ENCODE data around the gene NHLH1. TPM values are rescaled to one million over a fixed set of nuclear protein-coding genes. Genes with fewer than 3 reads are reported as not detected.

NHLH1 gene
- total RNA-seq, 4 donors from 2014 or later: 0.46 TPM; not detected in 3

GRCh38 chr1:160328184-160328583 is 38.7 kb upstream of the NHLH1 start:
- intact Hi-C loops (cut with DNase I; ENCODE audit: low total_unique reads): no loop called here
- H3K36me3 ChIP-seq: peaks cover 8 to 96% of the 10 kb centered on the region in 2 donors
- ATAC-seq (no peak), DNase-seq (no peak)
- no peak for TF ChIP-seq POLR2A (IDR thresholded peaks at IDR 0.05)
- no peak for TF ChIP-seq CTCF (IDR thresholded peaks at IDR 0.05 in 4 of 5, conservative IDR thresholded peaks at IDR 0.05 in 1 of 5)
- no peaks in the 10 kb centered on the region for H3K27me3 ChIP-seq
- H3K9me3 ChIP-seq: no peaks in the 10 kb centered on the region
- in situ Hi-C loops (cut with MboI; ENCODE audit: low sequenced_read_pairs in 4 of 4): loop anchor here in 1 of 4 donors (25.0 kb wide), 1 partner anchor 1434 kb away; the partner anchor contains the start of gene ATF6
- H3K4me1 ChIP-seq: no peaks in the 10 kb centered on the region
- no peak overlapping the region for H3K4me3 ChIP-seq
- H3K27ac ChIP-seq: no peak overlapping the region

GRCh38 chr1:160330119-160330518 is 36.8 kb upstream of the NHLH1 start:
- H3K4me3 ChIP-seq: no peak overlapping the region
- DNase-seq (no peak), ATAC-seq (no peak)
- no peak overlapping the region for H3K27ac ChIP-seq
- in situ Hi-C loops (cut with MboI; ENCODE audit: low sequenced_read_pairs in 4 of 4): loop anchor here in 1 of 4 donors (25.0 kb wide), 1 partner anchor 1432 kb away; the partner anchor contains the start of gene ATF6
- no peaks in the 10 kb centered on the region for H3K27me3 ChIP-seq
- intact Hi-C loops (cut with DNase I; ENCODE audit: low total_unique reads): no loop called here
- no peaks in the 10 kb centered on the region for H3K4me1 ChIP-seq
- no peaks in the 10 kb centered on the region for H3K9me3 ChIP-seq
- no peak for TF ChIP-seq POLR2A (IDR thresholded peaks at IDR 0.05)
- no peak for TF ChIP-seq CTCF (IDR thresholded peaks at IDR 0.05 in 4 of 5, conservative IDR thresholded peaks at IDR 0.05 in 1 of 5)
- peaks cover 8 to 96% of the 10 kb centered on the region in 2 donors for H3K36me3 ChIP-seq

- H3K27me3 ChIP-seq: no peaks in the 10 kb centered on the region
- no peak overlapping the region for H3K4me3 ChIP-seq
- TF ChIP-seq POLR2A (IDR thresholded peaks at IDR 0.05) (no peak), CTCF (IDR thresholded peaks at IDR 0.05 in 4 of 5, conservative IDR thresholded peaks at IDR 0.05 in 1 of 5) (no peak)
- H3K4me1 ChIP-seq: no peaks in the 10 kb centered on the region
- no peak for DNase-seq
- H3K27ac ChIP-seq: no peak overlapping the region
- peaks cover 8 to 87% of the 10 kb centered on the region in 2 donors for H3K36me3 ChIP-seq
- intact Hi-C loops (cut with DNase I; ENCODE audit: low total_unique reads) (no loop called here), in situ Hi-C loops (cut with MboI; ENCODE audit: low sequenced_read_pairs in 4 of 4) (loop anchor here in 1 of 4 donors (25.0 kb wide), 1 partner anchor 1430 kb away; the partner anchor contains the start of gene ATF6)
- ATAC-seq: no peak
- no peaks in the 10 kb centered on the region for H3K9me3 ChIP-seq
Observed at GRCh38 chr1:160332516-160332915, 34.4 kb upstream of the NHLH1 start.

GRCh38 chr1:160338580-160338979 is 28.3 kb upstream of the NHLH1 start:
- ATAC-seq: no peak
- TF ChIP-seq POLR2A (IDR thresholded peaks at IDR 0.05) (no peak), CTCF (IDR thresholded peaks at IDR 0.05 in 4 of 5, conservative IDR thresholded peaks at IDR 0.05 in 1 of 5) (no peak)
- Histone ChIP-seq H3K27me3 (no peaks in the 10 kb centered on the region), H3K4me1 (peaks cover 21 to 24% of the 10 kb centered on the region in 2 donors), H3K9me3 (no peaks in the 10 kb centered on the region), H3K36me3 (peaks cover 0 to 53% of the 10 kb centered on the region in 2 donors), H3K27ac (no peak overlapping the region), H3K4me3 (no peak overlapping the region)
- intact Hi-C loops (cut with DNase I; ENCODE audit: low total_unique reads): no loop called here
- no peak for DNase-seq
- in situ Hi-C loops (cut with MboI; ENCODE audit: low sequenced_read_pairs in 4 of 4): loop anchor here in 1 of 4 donors (25.0 kb wide), 1 partner anchor 1424 kb away; the partner anchor contains the start of gene ATF6
